ENCODE data around the gene NSMF. TPM values are rescaled to one million over a fixed set of nuclear protein-coding genes. Genes with fewer than 3 reads are reported as not detected.

NSMF gene
- total RNA-seq, 4 donors from 2014 or later, result 219 to 297 (median 270) TPM

DNA sequence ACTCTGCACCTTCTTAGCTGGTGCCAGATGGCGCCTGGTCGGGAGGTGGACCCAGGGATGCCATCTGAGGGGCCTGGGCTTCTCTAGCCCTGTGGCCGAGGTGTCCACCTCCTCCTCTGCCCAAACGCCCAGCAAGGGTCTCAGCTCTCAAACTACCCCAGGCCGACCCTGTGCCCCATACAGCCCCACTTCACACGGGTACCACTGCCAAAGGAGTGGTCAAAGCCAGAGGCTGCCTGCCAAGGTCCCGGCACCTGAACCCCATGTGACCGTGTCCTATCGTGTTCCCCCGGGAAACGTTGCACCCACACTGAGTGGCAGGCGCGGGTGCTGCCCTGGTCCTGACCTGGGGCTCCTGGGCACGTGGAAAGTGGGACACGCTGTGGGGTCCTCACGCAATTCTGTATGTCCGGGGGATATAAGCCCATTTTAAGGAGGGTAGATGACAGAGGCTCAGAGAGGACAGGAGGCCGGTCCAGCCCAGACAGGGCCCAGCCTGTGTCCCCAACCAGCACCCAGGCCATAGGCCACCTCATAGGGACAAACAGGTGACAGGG is 19.9 kb downstream of the NSMF start:
- Histone ChIP-seq H3K9me3 (peaks cover 0 to 4% (median 0%) of the 10 kb centered on the region in 4 donors), H3K27me3 (peaks cover 0 to 53% of the 10 kb centered on the region in 2 donors), H3K4me3 (no peak overlapping the region), H3K36me3 (no peaks in the 10 kb centered on the region), H3K27ac (no peak overlapping the region), H3K4me1 (peaks cover 0 to 22% (median 8%) of the 10 kb centered on the region in 4 donors)
- DNase-seq (ENCODE audit: low spot score in 2 of 2), result no peak
- 64 to 67% methylated on average over 12 to 17 of the region's 18 CpGs for WGBS, 2 donors
- no peak for TF ChIP-seq EP300 (IDR thresholded peaks at IDR 0.05)
- TF ChIP-seq, protein P1, sequence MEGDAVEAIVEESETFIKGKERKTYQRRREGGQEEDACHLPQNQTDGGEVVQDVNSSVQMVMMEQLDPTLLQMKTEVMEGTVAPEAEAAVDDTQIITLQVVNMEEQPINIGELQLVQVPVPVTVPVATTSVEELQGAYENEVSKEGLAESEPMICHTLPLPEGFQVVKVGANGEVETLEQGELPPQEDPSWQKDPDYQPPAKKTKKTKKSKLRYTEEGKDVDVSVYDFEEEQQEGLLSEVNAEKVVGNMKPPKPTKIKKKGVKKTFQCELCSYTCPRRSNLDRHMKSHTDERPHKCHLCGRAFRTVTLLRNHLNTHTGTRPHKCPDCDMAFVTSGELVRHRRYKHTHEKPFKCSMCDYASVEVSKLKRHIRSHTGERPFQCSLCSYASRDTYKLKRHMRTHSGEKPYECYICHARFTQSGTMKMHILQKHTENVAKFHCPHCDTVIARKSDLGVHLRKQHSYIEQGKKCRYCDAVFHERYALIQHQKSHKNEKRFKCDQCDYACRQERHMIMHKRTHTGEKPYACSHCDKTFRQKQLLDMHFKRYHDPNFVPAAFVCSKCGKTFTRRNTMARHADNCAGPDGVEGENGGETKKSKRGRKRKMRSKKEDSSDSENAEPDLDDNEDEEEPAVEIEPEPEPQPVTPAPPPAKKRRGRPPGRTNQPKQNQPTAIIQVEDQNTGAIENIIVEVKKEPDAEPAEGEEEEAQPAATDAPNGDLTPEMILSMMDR (IDR thresholded peaks at IDR 0.05), result no peak
- TF ChIP-seq POLR2A (IDR thresholded peaks at IDR 0.05), result no peak

DNA sequence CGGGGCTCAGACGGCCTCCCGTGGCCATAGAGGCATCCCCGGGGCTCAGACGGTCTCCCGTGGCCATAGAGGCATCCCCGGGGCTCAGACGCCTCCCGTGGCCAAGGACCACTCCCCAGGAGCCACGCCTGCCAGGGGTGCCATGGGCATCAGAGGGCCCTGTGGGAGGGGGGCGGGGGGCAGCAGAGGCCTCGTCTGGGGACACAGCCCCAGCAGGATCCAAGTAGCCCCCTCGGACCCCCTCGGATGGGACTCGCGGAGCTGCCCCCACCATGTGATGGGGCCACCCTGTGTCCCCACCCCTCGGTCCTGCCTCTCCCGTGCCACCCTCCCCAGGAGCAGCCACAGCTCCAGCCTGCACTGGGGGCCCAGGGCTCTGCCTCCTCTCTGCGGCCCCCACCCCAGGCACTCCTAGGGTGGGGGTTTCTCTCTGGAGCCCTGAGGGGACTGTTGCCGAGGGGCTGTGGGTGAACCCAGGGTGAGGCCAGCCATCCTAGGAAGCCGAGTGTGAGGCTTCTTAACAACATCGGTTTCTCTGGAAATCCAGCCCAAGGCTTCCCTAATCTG is 20.5 kb downstream of the NSMF start:
- TF ChIP-seq, protein P1 (IDR thresholded peaks at IDR 0.05), result no peak
- no peak for TF ChIP-seq EP300 (IDR thresholded peaks at IDR 0.05)
- 72 to 83% methylated on average over 12 of the region's 22 CpGs for WGBS, 2 donors
- Histone ChIP-seq H3K9me3 (peaks cover 0 to 4% (median 0%) of the 10 kb centered on the region in 4 donors), H3K36me3 (no peaks in the 10 kb centered on the region), H3K4me3 (no peak overlapping the region), H3K4me1 (peaks cover 0 to 22% (median 8%) of the 10 kb centered on the region in 4 donors), H3K27me3 (peaks cover 0 to 49% of the 10 kb centered on the region in 2 donors), H3K27ac (no peak overlapping the region)
- DNase-seq (ENCODE audit: low spot score in 2 of 2), result no peak

DNA sequence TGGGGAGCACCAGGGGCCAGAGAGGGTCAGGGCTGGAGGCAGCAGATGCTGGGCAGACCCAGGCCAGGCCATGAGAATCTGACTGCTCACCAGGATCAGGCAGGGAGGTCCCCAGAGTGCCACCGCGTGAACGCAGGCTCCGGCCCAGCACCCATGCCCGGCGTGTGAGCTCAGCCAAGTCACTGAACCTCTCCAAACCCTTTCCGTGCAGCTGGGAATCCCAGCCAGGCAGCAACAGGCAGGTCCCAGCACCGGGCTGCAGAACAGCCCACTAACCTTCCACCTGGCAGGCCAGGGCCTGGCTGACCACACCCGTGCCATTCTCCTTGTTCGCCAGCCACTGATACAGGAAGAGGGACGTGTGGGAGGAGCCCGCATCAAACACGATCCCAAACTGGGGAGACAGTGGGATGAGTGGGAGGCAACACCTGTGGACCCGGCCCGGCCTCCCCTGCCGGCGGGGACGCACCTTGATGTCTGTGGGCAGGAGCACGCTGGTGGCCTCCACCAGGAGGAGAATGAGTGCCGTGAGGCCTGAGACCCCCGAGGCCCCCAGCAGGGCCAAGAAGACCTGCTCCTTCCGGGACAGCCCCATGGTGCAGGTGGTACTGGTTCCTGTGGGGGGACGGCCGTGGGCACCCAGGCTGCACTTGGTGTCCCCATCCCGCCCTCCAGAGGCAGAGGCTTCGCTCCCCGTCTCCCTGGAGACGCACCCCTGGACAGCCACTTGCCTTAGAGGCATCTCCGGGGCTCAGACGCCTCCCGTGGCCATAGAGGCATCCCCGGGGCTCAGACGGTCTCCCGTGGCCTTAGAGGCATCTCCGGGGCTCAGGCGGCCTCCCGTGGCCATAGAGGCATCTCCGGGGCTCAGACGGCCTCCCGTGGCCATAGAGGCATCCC is 21.2 kb downstream of the NSMF start:
- peaks cover 0 to 42% of the 10 kb centered on the region in 2 donors for H3K27me3 ChIP-seq

DNA sequence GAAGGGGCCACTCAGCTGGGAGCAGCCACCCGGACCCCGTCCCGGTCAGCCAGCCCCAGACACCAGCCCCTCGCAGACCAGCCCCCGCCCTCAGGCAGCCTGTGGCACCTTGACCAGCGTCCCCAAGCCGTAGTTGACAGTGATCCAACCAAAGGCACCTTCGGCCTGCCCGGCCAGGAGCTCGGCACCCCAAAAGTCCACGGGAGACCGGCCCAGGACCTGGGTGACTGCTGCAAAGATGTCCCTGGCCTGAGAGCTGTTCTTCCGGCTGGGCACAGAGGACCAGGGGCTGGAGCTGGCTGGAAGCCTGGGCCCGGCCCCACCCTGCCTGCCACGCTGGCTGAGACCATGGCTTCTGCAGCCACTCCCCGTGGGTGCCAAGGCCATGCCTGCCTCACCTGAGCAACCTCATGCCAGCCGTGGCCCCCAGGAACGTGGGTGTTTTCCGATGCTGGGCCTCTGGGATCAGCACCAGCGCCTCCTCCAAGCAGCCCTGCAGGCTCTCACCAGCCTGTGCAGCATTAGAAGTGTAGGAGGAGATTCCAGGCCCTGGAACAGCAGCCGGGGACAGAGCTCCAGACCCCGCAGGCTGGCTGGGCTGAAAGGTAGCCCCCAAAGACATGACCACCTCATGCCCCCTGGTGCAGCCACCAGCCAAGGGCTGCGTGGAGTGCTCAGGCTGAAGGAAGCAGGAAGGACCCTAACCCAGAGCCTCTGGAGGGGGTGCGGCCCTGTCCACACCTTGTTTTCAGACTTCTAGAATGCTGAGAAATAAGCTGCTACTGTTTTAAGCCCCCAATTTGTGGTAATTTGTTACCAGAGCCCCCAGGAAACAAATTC is 22.2 kb downstream of the NSMF start:
- no peak for DNase-seq (ENCODE audit: low spot score in 2 of 2)
- Histone ChIP-seq H3K4me3 (no peak overlapping the region), H3K27me3 (peaks cover 0 to 32% of the 10 kb centered on the region in 2 donors), H3K9me3 (peaks cover 0 to under 1% (median 0%) of the 10 kb centered on the region in 4 donors), H3K36me3 (peaks cover 0 to 8% (median 0%) of the 10 kb centered on the region in 3 donors), H3K27ac (no peak overlapping the region), H3K4me1 (peaks cover 0 to 22% (median 8%) of the 10 kb centered on the region in 4 donors)
- TF ChIP-seq EP300 (IDR thresholded peaks at IDR 0.05) (no peak), POLR2A (IDR thresholded peaks at IDR 0.05) (no peak)
- TF ChIP-seq, protein P1 (IDR thresholded peaks at IDR 0.05), result no peak
- WGBS, 2 donors, result 71 to 80% methylated on average over 4 to 11 of the region's 24 CpGs

More for the DNA sequence above, 21.2 kb downstream of the NSMF start:
- DNase-seq (ENCODE audit: low spot score in 2 of 2), result no peak
- Histone ChIP-seq H3K36me3 (peaks cover 0 to 7% (median 0%) of the 10 kb centered on the region in 3 donors), H3K9me3 (peaks cover 0 to 4% (median 0%) of the 10 kb centered on the region in 4 donors), H3K4me1 (peaks cover 0 to 22% (median 8%) of the 10 kb centered on the region in 4 donors), H3K4me3 (no peak overlapping the region), H3K27ac (no peak overlapping the region)
- TF ChIP-seq POLR2A (IDR thresholded peaks at IDR 0.05) (no peak), EP300 (IDR thresholded peaks at IDR 0.05) (no peak)
- TF ChIP-seq, protein P1 (IDR thresholded peaks at IDR 0.05), result no peak
- WGBS, 2 donors, result 77 to 84% methylated on average over 24 to 28 of the region's 40 CpGs
